HG02885 (cell line): ENCODE results near the gene TAAR6.
"Not testable (repeated sequence)": the region's sequence is repeated elsewhere in the genome, so short reads cannot be mapped to it uniquely, and the experiment has no call there.

ENCODE experiments used
- ATAC-seq: cut with Tn5 transposase; IDR thresholded peaks from one replicate; pipeline ENCODE4 v1.9.1; 2021; ENCODE audit warnings: mild to moderate bottlenecking; ENCODE audit not compliant: unreplicated experiment, poor library complexity

TAAR6 gene

GRCh38 chr6:132570221-132570777, at the start of gene TAAR6:
Gene TAAR6 (plus strand): TSS chr6:132570322. CDS start chr6:132570322, 0 bp downstream.
- ATAC-seq = no peak

GRCh38 chr6:132520953-132521352, 49.2 kb upstream of the TAAR6 start:
- ATAC-seq = no peak

GRCh38 chr6:132524646-132525045, 45.5 kb upstream of the TAAR6 start:
- no peak for ATAC-seq

GRCh38 chr6:132525866-132526265, 44.3 kb upstream of the TAAR6 start:
- ATAC-seq = no peak

GRCh38 chr6:132526461-132526860, 43.7 kb upstream of the TAAR6 start:
- ATAC-seq = no peak

GRCh38 chr6:132527791-132528190, 42.3 kb upstream of the TAAR6 start:
- no peak for ATAC-seq

- ATAC-seq = peak; percentile 91
These were observed 39.7 kb upstream of the TAAR6 start for GRCh38 chr6:132530293-132530974.

- ATAC-seq = not testable (repeated sequence)
These were observed 35.6 kb upstream of the TAAR6 start for GRCh38 chr6:132534546-132534945.

- ATAC-seq = no peak
These were observed 33.0 kb upstream of the TAAR6 start for GRCh38 chr6:132537145-132537544.

GRCh38 chr6:132537977-132538376, 32.1 kb upstream of the TAAR6 start, which contains the start of gene TAAR9:
Gene TAAR9 (plus strand): TSS chr6:132538277. CDS start chr6:132538290, 13 bp downstream.
- no peak for ATAC-seq

GRCh38 chr6:132544826-132545225, 25.3 kb upstream of the TAAR6 start:
- no peak for ATAC-seq

GRCh38 chr6:132548746-132549463, 21.2 kb upstream of the TAAR6 start:
- no peak for ATAC-seq

GRCh38 chr6:132551214-132551613, 18.9 kb upstream of the TAAR6 start:
- no peak for ATAC-seq

GRCh38 chr6:132552372-132552771, 17.8 kb upstream of the TAAR6 start, which contains the start of gene TAAR8:
Gene TAAR8 (plus strand): TSS chr6:132552672. CDS start chr6:132552693, 21 bp downstream.
- no peak for ATAC-seq

GRCh38 chr6:132560087-132560486, 10.0 kb upstream of the TAAR6 start:
- not testable (repeated sequence) for ATAC-seq

GRCh38 chr6:132566404-132566803, 3.7 kb upstream of the TAAR6 start:
- ATAC-seq = no peak

GRCh38 chr6:132567566-132567965, 2.6 kb upstream of the TAAR6 start:
- no peak for ATAC-seq

- ATAC-seq = no peak
These were observed 1.5 kb upstream of the TAAR6 start for GRCh38 chr6:132568611-132569010.

- no peak for ATAC-seq
These were observed 952 bp upstream of the TAAR6 start for GRCh38 chr6:132569170-132569569.

- ATAC-seq = no peak
These were observed 1.7 kb downstream of the TAAR6 start for GRCh38 chr6:132571774-132572173.

- ATAC-seq = no peak
These were observed 14.6 kb downstream of the TAAR6 start for GRCh38 chr6:132584698-132585097.
